ENCODE data around the gene DTHD1. TPM values are rescaled to one million over a fixed set of nuclear protein-coding genes. Genes with fewer than 3 reads are reported as not detected.

Gene DTHD1
- total and polyA plus RNA-seq, 8 donors = 1.2 TPM; not detected in 7

DNA sequence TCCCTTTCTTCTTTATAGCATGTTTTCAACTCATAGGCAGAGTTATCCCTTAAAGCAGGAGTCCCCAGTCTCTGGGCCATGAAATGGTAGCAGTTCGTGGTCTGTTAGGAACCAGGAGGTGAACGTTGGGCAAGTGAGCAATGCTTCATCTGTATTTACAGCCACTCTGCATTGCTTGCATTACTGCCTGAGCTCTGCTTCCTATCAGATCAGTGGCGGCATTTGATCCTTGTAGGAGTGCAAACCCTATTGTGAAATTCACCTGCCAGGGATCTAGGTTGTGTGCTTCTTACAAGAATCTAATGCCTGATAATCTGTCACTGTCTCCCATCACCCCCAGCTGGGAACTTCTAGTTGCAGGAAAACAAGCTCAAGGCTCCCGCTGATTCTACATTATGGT, 39.8 kb downstream of the DTHD1 start:
- DNase-seq = no peak
- Histone ChIP-seq H3K27me3 (no peaks in the 10 kb centered on the region), H3K36me3 (no peaks in the 10 kb centered on the region), H3K27ac (no peak overlapping the region), H3K4me3 (no peak overlapping the region), H3K4me1 (no peaks in the 10 kb centered on the region), H3K9me3 (no peaks in the 10 kb centered on the region)
- no peak for TF ChIP-seq EP300 (IDR thresholded peaks at IDR 0.05)
- TF ChIP-seq POLR2AphosphoS5 (IDR thresholded peaks at IDR 0.05) = no peak
- TF ChIP-seq, protein P1, sequence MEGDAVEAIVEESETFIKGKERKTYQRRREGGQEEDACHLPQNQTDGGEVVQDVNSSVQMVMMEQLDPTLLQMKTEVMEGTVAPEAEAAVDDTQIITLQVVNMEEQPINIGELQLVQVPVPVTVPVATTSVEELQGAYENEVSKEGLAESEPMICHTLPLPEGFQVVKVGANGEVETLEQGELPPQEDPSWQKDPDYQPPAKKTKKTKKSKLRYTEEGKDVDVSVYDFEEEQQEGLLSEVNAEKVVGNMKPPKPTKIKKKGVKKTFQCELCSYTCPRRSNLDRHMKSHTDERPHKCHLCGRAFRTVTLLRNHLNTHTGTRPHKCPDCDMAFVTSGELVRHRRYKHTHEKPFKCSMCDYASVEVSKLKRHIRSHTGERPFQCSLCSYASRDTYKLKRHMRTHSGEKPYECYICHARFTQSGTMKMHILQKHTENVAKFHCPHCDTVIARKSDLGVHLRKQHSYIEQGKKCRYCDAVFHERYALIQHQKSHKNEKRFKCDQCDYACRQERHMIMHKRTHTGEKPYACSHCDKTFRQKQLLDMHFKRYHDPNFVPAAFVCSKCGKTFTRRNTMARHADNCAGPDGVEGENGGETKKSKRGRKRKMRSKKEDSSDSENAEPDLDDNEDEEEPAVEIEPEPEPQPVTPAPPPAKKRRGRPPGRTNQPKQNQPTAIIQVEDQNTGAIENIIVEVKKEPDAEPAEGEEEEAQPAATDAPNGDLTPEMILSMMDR (IDR thresholded peaks at IDR 0.05) = no peak
- no peak for TF ChIP-seq POLR2A (IDR thresholded peaks at IDR 0.05)
- 45 to 70% (median 52%) methylated on average over 4 of the region's 4 CpGs for WGBS, 5 donors
- intact Hi-C loops (cut with DNase I; ENCODE audit: low total_unique reads) = no loop called here

DNA sequence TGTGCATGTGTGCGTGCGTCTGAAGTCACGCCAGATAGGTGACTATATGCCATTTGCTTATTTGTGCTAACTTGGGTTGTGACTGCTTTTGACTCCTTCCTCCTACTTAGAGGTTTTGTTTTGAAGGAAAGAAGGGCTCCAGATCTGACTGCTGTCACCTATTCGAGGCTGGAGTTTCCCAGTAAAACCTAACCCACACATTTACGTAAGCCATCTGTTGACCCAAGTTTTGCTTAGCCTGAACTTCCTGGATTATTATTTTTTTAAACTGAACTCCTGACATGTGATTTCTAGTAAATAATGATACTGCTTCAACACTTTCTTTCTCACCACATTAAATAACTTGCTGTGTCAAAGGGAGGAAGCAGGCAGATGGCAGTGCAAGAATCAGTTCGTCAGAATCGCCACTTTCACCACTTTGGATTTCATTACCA, 41.5 kb downstream of the DTHD1 start:
- TF ChIP-seq, protein P1 (IDR thresholded peaks at IDR 0.05) = no peak
- TF ChIP-seq POLR2A (IDR thresholded peaks at IDR 0.05) = no peak
- Histone ChIP-seq H3K27me3 (no peaks in the 10 kb centered on the region), H3K27ac (peak overlapping the region in 1 of 5 donors; percentile 38), H3K4me3 (no peak overlapping the region), H3K36me3 (no peaks in the 10 kb centered on the region), H3K9me3 (no peaks in the 10 kb centered on the region), H3K4me1 (no peaks in the 10 kb centered on the region)
- DNase-seq = peak in 1 of 2 donors; percentile 55
- intact Hi-C loops (cut with DNase I; ENCODE audit: low total_unique reads) = no loop called here
- 47 to 63% (median 54%) methylated on average over 7 of the region's 7 CpGs for WGBS, 5 donors

DNA sequence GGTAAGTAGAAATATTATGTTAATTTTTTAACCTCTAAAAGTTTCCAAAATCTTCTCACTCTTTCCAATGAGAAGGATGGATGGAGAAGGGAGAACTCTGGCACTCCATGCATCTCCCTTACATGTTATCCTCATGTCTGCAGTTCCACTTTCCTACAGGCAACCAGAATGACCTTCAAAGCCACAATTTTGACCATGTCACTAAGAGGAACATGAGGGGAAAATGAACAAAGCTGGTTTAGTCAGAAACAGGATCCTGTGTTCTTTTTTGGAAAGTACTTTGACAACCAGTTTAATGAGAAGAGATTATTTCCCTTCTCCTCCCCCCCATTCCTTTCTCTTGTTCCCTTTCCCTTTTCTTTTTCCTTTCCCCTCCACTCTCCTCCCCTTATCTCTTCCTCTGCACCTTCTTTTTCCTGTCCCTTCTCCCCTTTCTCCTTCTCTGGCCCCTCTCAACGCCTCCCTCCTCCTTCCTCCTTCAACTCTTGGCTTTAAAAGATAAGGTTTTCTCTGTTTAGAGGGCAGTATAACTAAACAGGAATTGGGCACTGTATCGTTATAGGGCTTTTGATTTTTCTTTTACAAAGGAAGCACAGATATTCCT, 42.5 kb downstream of the DTHD1 start:
- DNase-seq = no peak
- no peak overlapping the region for H3K4me3 ChIP-seq
- no peak overlapping the region for H3K27ac ChIP-seq
- H3K9me3 ChIP-seq = no peaks in the 10 kb centered on the region
- TF ChIP-seq, protein P1 (IDR thresholded peaks at IDR 0.05) = no peak
- TF ChIP-seq POLR2AphosphoS5 (IDR thresholded peaks at IDR 0.05) = no peak
- no peak for TF ChIP-seq POLR2A (IDR thresholded peaks at IDR 0.05)
- TF ChIP-seq EP300 (IDR thresholded peaks at IDR 0.05) = no peak
- no peaks in the 10 kb centered on the region for H3K4me1 ChIP-seq
- no peaks in the 10 kb centered on the region for H3K36me3 ChIP-seq
- 17 to 34% (median 24%) methylated on average over 2 of the region's 2 CpGs for WGBS, 5 donors
- intact Hi-C loops (cut with DNase I; ENCODE audit: low total_unique reads) = no loop called here
- H3K27me3 ChIP-seq = no peaks in the 10 kb centered on the region

GRCh38 chr4:36324808-36325207, 43.4 kb downstream of the DTHD1 start:
- no peaks in the 10 kb centered on the region for H3K4me1 ChIP-seq
- H3K27me3 ChIP-seq = no peaks in the 10 kb centered on the region
- no peaks in the 10 kb centered on the region for H3K36me3 ChIP-seq
- intact Hi-C loops (cut with DNase I; ENCODE audit: low total_unique reads) = no loop called here
- H3K27ac ChIP-seq = no peak overlapping the region
- 89 to 96% (median 94%) methylated on average over 4 of the region's 4 CpGs for WGBS, 5 donors
- no peak overlapping the region for H3K4me3 ChIP-seq
- no peaks in the 10 kb centered on the region for H3K9me3 ChIP-seq
- no peak for DNase-seq
- TF ChIP-seq POLR2A (IDR thresholded peaks at IDR 0.05) (no peak), POLR2AphosphoS5 (IDR thresholded peaks at IDR 0.05) (no peak), EP300 (IDR thresholded peaks at IDR 0.05) (no peak)
- TF ChIP-seq, protein P1 (IDR thresholded peaks at IDR 0.05) = no peak

Data from stomach (tissue), 9 donors.